ENCODE results near the gene TAS2R46.
"Not testable (repeated sequence)": the region's sequence is repeated elsewhere in the genome, so short reads cannot be mapped to it uniquely, and the experiment has no call there.

Gene TAS2R46

GRCh38 chr12:11078246-11078645 lies 16.2 kb upstream of the TAS2R46 start:
- no peaks in the 10 kb centered on the region for H3K36me3 ChIP-seq (ENCODE audit: insufficient read depth, low read length)
- H3K4me3 ChIP-seq (ENCODE audit: low read length) = no peak overlapping the region
- H3K27me3 ChIP-seq (ENCODE audit: insufficient read depth, low read length) = no peaks in the 10 kb centered on the region
- H3K4me1 ChIP-seq (ENCODE audit: insufficient read depth, low read length) = no peaks in the 10 kb centered on the region
- H3K27ac ChIP-seq (ENCODE audit: low read depth, low read length) = no peak overlapping the region
- H3K9me3 ChIP-seq (ENCODE audit: insufficient read depth, low read depth, low read length) = no peaks in the 10 kb centered on the region
- WGBS = 100% methylated on average over 1 of the region's 1 CpG
- no peak overlapping the region for H3K9ac ChIP-seq (ENCODE audit: low read depth, low read length)

DNA sequence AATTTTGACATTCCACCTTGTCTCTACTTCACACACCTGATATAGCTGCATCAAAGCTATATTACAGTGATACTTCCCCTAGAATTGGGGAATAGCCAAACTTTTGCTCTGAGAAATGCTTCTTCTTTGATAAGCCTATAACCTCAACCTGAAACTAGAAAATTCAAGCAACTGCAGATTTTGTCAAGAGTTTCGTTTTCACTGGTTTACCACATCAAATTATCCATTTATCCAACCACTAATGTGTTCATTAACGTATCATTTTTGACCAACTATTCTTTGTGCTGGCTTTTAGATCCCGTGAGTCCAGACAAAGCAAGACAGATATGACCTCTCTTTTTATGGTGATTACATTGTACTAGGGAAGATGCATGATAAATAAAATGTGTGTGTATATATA lies 13.5 kb upstream of the TAS2R46 start:
- WGBS = no CpG with 5 or more reads among the region's 3 CpGs
- no peaks in the 10 kb centered on the region for H3K9me3 ChIP-seq (ENCODE audit: insufficient read depth, low read depth, low read length)
- H3K4me1 ChIP-seq (ENCODE audit: insufficient read depth, low read length) = no peaks in the 10 kb centered on the region
- no peaks in the 10 kb centered on the region for H3K27me3 ChIP-seq (ENCODE audit: insufficient read depth, low read length)
- H3K9ac ChIP-seq (ENCODE audit: low read depth, low read length) = no peak overlapping the region
- no peak overlapping the region for H3K27ac ChIP-seq (ENCODE audit: low read depth, low read length)
- no peak overlapping the region for H3K4me3 ChIP-seq (ENCODE audit: low read length)
- H3K36me3 ChIP-seq (ENCODE audit: insufficient read depth, low read length) = no peaks in the 10 kb centered on the region

DNA sequence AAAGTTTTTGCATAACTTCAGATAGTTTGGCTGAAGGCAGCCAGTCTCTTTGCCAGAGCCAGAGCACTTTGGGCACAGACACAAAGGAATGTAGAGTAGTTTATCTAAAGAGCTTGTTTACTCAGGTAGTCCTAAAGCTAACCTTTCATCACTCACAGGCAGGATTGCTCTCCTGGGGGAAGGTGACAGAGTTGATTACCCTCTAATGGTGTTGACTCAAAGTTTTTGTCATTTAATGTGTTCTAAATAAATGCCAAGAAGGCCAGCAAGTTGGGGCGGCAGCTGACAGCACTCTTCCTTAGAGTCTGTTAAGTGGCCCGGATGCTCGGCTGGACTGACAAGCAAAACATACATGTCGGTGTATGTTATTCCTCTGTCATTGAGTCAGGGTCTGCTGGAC lies 9.3 kb upstream of the TAS2R46 start:
- Histone ChIP-seq H3K4me3 (ENCODE audit: low read length) (no peak overlapping the region), H3K9ac (ENCODE audit: low read depth, low read length) (no peak overlapping the region), H3K27me3 (ENCODE audit: insufficient read depth, low read length) (no peaks in the 10 kb centered on the region), H3K27ac (ENCODE audit: low read depth, low read length) (no peak overlapping the region), H3K4me1 (ENCODE audit: insufficient read depth, low read length) (no peaks in the 10 kb centered on the region), H3K36me3 (ENCODE audit: insufficient read depth, low read length) (no peaks in the 10 kb centered on the region), H3K9me3 (ENCODE audit: insufficient read depth, low read depth, low read length) (no peaks in the 10 kb centered on the region)
- 46% methylated on average over 4 of the region's 4 CpGs for WGBS

GRCh38 chr12:11070999-11071398 lies 8.9 kb upstream of the TAS2R46 start:
- no peaks in the 10 kb centered on the region for H3K4me1 ChIP-seq (ENCODE audit: insufficient read depth, low read length)
- no peaks in the 10 kb centered on the region for H3K36me3 ChIP-seq (ENCODE audit: insufficient read depth, low read length)
- no peak overlapping the region for H3K9ac ChIP-seq (ENCODE audit: low read depth, low read length)
- H3K27ac ChIP-seq (ENCODE audit: low read depth, low read length) = no peak overlapping the region
- H3K27me3 ChIP-seq (ENCODE audit: insufficient read depth, low read length) = no peaks in the 10 kb centered on the region
- H3K4me3 ChIP-seq (ENCODE audit: low read length) = no peak overlapping the region
- no peaks in the 10 kb centered on the region for H3K9me3 ChIP-seq (ENCODE audit: insufficient read depth, low read depth, low read length)
- WGBS = 0% methylated on average over 1 of the region's 1 CpG

DNA sequence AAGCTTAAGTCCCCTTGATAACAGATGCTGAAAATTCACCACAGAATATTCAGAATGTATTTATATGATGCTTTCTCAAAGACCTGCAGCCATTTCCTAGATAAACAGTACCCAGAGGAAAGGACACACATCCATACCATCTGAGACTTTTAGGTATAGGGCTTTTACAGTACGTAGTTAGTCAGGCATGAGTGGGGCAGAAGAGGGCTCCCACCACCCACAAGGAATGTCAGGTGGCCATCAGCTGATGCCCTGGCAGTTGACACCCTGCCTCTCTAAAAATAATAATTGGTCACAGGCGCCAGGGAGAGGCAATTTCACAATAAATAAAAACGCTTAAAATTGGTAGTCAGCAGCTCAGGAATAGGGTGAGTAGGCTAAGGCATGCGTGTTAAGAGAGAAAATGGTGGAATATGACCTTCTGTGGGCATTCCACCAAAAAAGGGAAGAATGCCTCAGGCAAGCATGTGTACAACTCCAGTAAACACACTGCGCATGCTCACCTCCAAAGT lies 7.8 kb upstream of the TAS2R46 start:
- no peaks in the 10 kb centered on the region for H3K36me3 ChIP-seq (ENCODE audit: insufficient read depth, low read length)
- WGBS = 73% methylated on average over 5 of the region's 5 CpGs
- H3K27me3 ChIP-seq (ENCODE audit: insufficient read depth, low read length) = no peaks in the 10 kb centered on the region

DNA sequence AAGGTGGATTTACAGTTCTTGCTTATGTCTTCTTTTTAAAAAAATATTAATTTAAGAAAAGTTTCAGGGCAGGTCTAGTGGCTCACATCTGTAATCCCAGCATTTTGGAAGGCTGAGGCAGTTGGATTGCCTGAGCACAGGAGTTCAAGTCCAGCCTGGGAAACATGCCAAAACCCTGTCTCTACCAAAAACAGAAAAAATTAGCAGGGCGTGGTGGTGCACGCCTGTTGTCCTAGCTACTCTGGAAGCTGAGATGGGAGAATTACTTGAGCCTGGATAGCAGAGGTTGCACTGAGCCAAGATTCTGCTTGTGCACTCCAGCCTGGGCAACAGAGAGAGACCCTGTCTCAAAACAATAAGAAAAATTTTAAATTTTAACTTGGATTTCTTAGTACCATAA lies 5.4 kb upstream of the TAS2R46 start:
- Histone ChIP-seq H3K36me3 (ENCODE audit: insufficient read depth, low read length) (no peaks in the 10 kb centered on the region), H3K4me3 (ENCODE audit: low read length) (no peak overlapping the region), H3K9me3 (ENCODE audit: insufficient read depth, low read depth, low read length) (no peaks in the 10 kb centered on the region), H3K4me1 (ENCODE audit: insufficient read depth, low read length) (no peaks in the 10 kb centered on the region), H3K27me3 (ENCODE audit: insufficient read depth, low read length) (no peaks in the 10 kb centered on the region), H3K27ac (ENCODE audit: low read depth, low read length) (no peak overlapping the region), H3K9ac (ENCODE audit: low read depth, low read length) (no peak overlapping the region)
- 51% methylated on average over 2 of the region's 2 CpGs for WGBS

More for the DNA sequence above, 7.8 kb upstream of the TAS2R46 start:
- Histone ChIP-seq H3K27ac (ENCODE audit: low read depth, low read length) (no peak overlapping the region), H3K4me1 (ENCODE audit: insufficient read depth, low read length) (no peaks in the 10 kb centered on the region), H3K9me3 (ENCODE audit: insufficient read depth, low read depth, low read length) (no peaks in the 10 kb centered on the region), H3K9ac (ENCODE audit: low read depth, low read length) (no peak overlapping the region), H3K4me3 (ENCODE audit: low read length) (no peak overlapping the region)

DNA sequence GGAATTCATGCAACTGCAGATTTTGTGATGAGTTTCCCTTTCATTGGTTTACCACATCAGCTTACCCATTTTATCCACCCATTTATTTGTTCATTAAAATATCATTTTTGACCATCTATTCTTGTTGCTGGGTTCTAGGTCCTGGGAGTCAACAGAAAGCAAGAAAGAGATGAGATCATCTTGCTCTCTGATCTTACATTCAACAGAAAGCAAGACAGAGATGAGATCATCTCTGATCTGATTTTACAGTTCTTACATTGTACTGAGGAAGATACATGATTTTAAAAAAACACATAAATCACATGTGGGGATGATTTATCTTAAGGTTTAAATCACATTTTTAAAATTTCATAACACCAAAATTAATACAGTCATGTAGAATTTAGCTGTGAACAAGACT lies 2.3 kb downstream of the TAS2R46 start:
- no peak overlapping the region for H3K9ac ChIP-seq (ENCODE audit: low read depth, low read length)
- H3K36me3 ChIP-seq (ENCODE audit: insufficient read depth, low read length) = peaks cover 6% of the 10 kb centered on the region; the same call in 1 of the 2 replicates
- H3K27me3 ChIP-seq (ENCODE audit: insufficient read depth, low read length) = no peaks in the 10 kb centered on the region
- H3K27ac ChIP-seq (ENCODE audit: low read depth, low read length) = no peak overlapping the region
- 0 out of 2 replicates have a peak, but pooled peaks cover 6% of the 10 kb centered on the region for H3K9me3 ChIP-seq (ENCODE audit: insufficient read depth, low read depth, low read length)
- H3K4me3 ChIP-seq (ENCODE audit: low read length) = no peak overlapping the region
- no peaks in the 10 kb centered on the region for H3K4me1 ChIP-seq (ENCODE audit: insufficient read depth, low read length)

DNA sequence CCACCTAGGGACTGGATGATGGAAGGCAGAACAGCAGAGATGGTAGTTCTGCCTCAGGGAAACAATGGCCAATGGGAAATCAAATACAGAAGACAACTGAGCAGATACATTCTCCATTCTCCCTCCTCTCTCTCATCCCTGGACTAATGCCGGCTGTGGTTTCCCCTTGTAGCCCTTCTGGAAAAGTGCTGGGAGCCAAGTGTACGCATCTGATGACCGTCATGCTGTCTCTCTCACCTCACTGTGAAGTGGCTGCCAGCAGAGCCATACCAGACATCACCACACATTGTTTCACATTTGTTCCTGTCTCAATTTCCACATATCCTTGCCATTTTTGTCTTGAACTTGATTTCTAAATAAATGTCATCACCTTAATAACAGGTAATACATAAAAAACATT lies 3.1 kb downstream of the TAS2R46 start:
- no peak overlapping the region for H3K4me3 ChIP-seq (ENCODE audit: low read length)
- 95% methylated on average over 3 of the region's 3 CpGs for WGBS

GRCh38 chr12:11055306-11055705 lies 6.8 kb downstream of the TAS2R46 start:
- H3K4me1 ChIP-seq (ENCODE audit: insufficient read depth, low read length) = no peaks in the 10 kb centered on the region
- H3K36me3 ChIP-seq (ENCODE audit: insufficient read depth, low read length) = peaks cover 21% of the 10 kb centered on the region
- 100% methylated on average over 2 of the region's 2 CpGs for WGBS
- no peak overlapping the region for H3K9ac ChIP-seq (ENCODE audit: low read depth, low read length)
- H3K27ac ChIP-seq (ENCODE audit: low read depth, low read length) = no peak overlapping the region
- no peaks in the 10 kb centered on the region for H3K27me3 ChIP-seq (ENCODE audit: insufficient read depth, low read length)
- no peak overlapping the region for H3K4me3 ChIP-seq (ENCODE audit: low read length)
- H3K9me3 ChIP-seq (ENCODE audit: insufficient read depth, low read depth, low read length) = peaks cover 31% of the 10 kb centered on the region

More for the DNA sequence above, 3.1 kb downstream of the TAS2R46 start:
- Histone ChIP-seq H3K9me3 (ENCODE audit: insufficient read depth, low read depth, low read length) (0 out of 2 replicates have a peak, but pooled peaks cover 6% of the 10 kb centered on the region), H3K27ac (ENCODE audit: low read depth, low read length) (no peak overlapping the region), H3K27me3 (ENCODE audit: insufficient read depth, low read length) (no peaks in the 10 kb centered on the region), H3K9ac (ENCODE audit: low read depth, low read length) (no peak overlapping the region), H3K4me1 (ENCODE audit: insufficient read depth, low read length) (no peaks in the 10 kb centered on the region), H3K36me3 (ENCODE audit: insufficient read depth, low read length) (peaks cover 6% of the 10 kb centered on the region; the same call in 1 of the 2 replicates)

- H3K4me1 ChIP-seq (ENCODE audit: insufficient read depth, low read length); H3K4me3 ChIP-seq (ENCODE audit: low read length): not testable (repeated sequence)
- WGBS = 98% methylated on average over 7 of the region's 7 CpGs
Observed at GRCh38 chr12:11049806-11050531, 12.1 kb downstream of the TAS2R46 start.

GRCh38 chr12:11041366-11041765 lies 20.7 kb downstream of the TAS2R46 start:
- H3K4me3 ChIP-seq (ENCODE audit: low read length); H3K9ac ChIP-seq (ENCODE audit: low read depth, low read length); H3K4me1 ChIP-seq (ENCODE audit: insufficient read depth, low read length); H3K27me3 ChIP-seq (ENCODE audit: insufficient read depth, low read length); H3K9me3 ChIP-seq (ENCODE audit: insufficient read depth, low read depth, low read length); H3K27ac ChIP-seq (ENCODE audit: low read depth, low read length): not testable (repeated sequence)
- peaks cover 22% of the 10 kb centered on the region for H3K36me3 ChIP-seq (ENCODE audit: insufficient read depth, low read length)
- WGBS = 97% methylated on average over 2 of the region's 2 CpGs

More at GRCh38 chr12:11049806-11050531, 12.1 kb downstream of the TAS2R46 start:
- not testable (repeated sequence) for H3K27ac ChIP-seq (ENCODE audit: low read depth, low read length); H3K9ac ChIP-seq (ENCODE audit: low read depth, low read length); H3K27me3 ChIP-seq (ENCODE audit: insufficient read depth, low read length)
- Histone ChIP-seq H3K9me3 (ENCODE audit: insufficient read depth, low read depth, low read length) (peaks cover 24% of the 10 kb centered on the region), H3K36me3 (ENCODE audit: insufficient read depth, low read length) (peaks cover 42% of the 10 kb centered on the region)
